ENCODE measurements around the gene SSH2.

DNA sequence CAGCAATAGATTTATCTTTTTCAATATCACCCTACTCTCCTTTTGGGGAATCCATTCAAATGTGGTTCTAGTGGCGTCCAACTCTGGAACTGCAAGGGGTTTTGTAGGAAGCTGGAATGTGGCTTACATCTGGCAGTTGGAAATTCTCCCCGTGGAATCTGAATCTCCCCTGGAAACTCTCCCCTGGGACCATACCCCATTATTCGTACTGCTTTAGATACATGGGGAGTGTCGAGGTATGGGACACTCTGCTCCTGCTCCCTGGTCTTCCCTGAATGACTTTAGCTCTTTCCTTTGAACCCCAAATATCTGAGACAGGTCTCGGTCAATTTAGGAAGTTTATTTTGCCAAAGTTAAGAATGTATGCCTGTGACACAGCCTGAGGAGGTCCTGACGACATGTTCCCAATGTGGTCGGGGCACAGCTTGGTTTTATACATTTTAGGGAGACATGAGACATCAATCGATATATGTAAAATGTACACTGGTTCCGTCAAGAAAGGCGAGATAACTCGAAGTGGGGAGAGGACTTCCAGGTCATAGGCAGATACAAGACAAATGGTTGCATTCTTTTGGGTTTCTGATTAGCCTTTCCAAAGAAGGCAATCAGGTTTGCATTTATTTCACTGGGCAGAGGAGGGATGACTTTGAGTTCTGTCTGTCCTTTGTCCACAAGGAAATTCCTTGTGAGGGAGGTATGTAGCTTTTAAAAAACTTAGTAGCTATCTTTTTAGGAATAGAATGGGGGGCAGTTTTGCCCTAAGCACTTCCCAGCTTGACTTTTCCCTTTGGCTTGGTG, 218.2 kb downstream of the SSH2 start:
- TF ChIP-seq, protein P1, sequence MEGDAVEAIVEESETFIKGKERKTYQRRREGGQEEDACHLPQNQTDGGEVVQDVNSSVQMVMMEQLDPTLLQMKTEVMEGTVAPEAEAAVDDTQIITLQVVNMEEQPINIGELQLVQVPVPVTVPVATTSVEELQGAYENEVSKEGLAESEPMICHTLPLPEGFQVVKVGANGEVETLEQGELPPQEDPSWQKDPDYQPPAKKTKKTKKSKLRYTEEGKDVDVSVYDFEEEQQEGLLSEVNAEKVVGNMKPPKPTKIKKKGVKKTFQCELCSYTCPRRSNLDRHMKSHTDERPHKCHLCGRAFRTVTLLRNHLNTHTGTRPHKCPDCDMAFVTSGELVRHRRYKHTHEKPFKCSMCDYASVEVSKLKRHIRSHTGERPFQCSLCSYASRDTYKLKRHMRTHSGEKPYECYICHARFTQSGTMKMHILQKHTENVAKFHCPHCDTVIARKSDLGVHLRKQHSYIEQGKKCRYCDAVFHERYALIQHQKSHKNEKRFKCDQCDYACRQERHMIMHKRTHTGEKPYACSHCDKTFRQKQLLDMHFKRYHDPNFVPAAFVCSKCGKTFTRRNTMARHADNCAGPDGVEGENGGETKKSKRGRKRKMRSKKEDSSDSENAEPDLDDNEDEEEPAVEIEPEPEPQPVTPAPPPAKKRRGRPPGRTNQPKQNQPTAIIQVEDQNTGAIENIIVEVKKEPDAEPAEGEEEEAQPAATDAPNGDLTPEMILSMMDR (IDR thresholded peaks at IDR 0.05; ENCODE audit: low read length) = no peak
- TF ChIP-seq EZH2 (optimal IDR thresholded peaks at IDR 0.05; ENCODE audit: low read depth, low read length) = no peak
- TF ChIP-seq EZH2phosphoT487 (IDR thresholded peaks at IDR 0.05; ENCODE audit: low read length) = no peak
